ENCODE results near the gene KBTBD4. TPM values are rescaled to one million over a fixed set of nuclear protein-coding genes. Genes with fewer than 3 reads are reported as not detected.
"Not testable (repeated sequence)": the region's sequence is repeated elsewhere in the genome, so short reads cannot be mapped to it uniquely, and the experiment has no call there.

KBTBD4 gene
- total RNA-seq, 1 experiment from 2014 or later, result 22.1 TPM

- Histone ChIP-seq H3K36me3 (no peaks in the 10 kb centered on the region), H3K4me1 (peaks cover 4% of the 10 kb centered on the region; the same call in 1 of the 2 replicates), H3K4me3 (no peak overlapping the region), H3K27ac (no peak overlapping the region), H3K9me3 (replicated peaks) (no peaks in the 10 kb centered on the region), H3K27me3 (no peaks in the 10 kb centered on the region)
- no peak for DNase-seq
Measured at GRCh38 chr11:47558695-47559094, 20.1 kb downstream of the KBTBD4 start.

- not testable (repeated sequence) for H3K27ac ChIP-seq; H3K27me3 ChIP-seq; H3K36me3 ChIP-seq; H3K4me1 ChIP-seq; H3K4me3 ChIP-seq; DNase-seq; H3K9me3 ChIP-seq (replicated peaks)
Measured at GRCh38 chr11:47557004-47557403, 21.8 kb downstream of the KBTBD4 start.

- DNase-seq, result no peak
- peaks cover 13% of the 10 kb centered on the region for H3K4me1 ChIP-seq
- peaks cover 18% of the 10 kb centered on the region for H3K36me3 ChIP-seq
- H3K9me3 ChIP-seq (replicated peaks), result no peaks in the 10 kb centered on the region
- peak overlapping the region; percentile 15; the same call in 1 of the 2 replicates for H3K27ac ChIP-seq
- no peaks in the 10 kb centered on the region for H3K27me3 ChIP-seq
- H3K4me3 ChIP-seq, result peak overlapping the region; percentile 88
Measured at GRCh38 chr11:47553406-47553743, 25.4 kb downstream of the KBTBD4 start.

GRCh38 chr11:47552566-47553405 lies 26.0 kb downstream of the KBTBD4 start, which contains the start of gene CELF1:
TSS of gene CELF1 (minus strand) at chr11:47553132. CDS start at chr11:47499523, 53,609 bp downstream.
- H3K9me3 ChIP-seq (replicated peaks), result no peaks in the 10 kb centered on the region
- DNase-seq, result peak; percentile 94 to 96

GRCh38 chr11:47552056-47552565 lies 26.7 kb downstream of the KBTBD4 start:
- DNase-seq, result peak; percentile 45 to 48
- no peaks in the 10 kb centered on the region for H3K27me3 ChIP-seq
- peak overlapping the region; percentile 69 for H3K27ac ChIP-seq
- H3K9me3 ChIP-seq (replicated peaks), result no peaks in the 10 kb centered on the region
- H3K36me3 ChIP-seq, result peaks cover 25% of the 10 kb centered on the region
- H3K4me1 ChIP-seq, result peaks cover 13% of the 10 kb centered on the region
- peak overlapping the region; percentile 88 for H3K4me3 ChIP-seq

More at GRCh38 chr11:47552566-47553405, 26.0 kb downstream of the KBTBD4 start, which contains the start of gene CELF1:
- peak within 1 kb of the TSS; percentile 69 for H3K27ac ChIP-seq
- H3K4me3 ChIP-seq, result peak within 1 kb of the TSS; percentile 88
- H3K27me3 ChIP-seq, result no peaks in the 10 kb centered on the region
- H3K36me3 ChIP-seq, result peaks cover 23% of the 10 kb centered on the region
- H3K4me1 ChIP-seq, result peaks cover 13% of the 10 kb centered on the region

- Histone ChIP-seq H3K4me1 (peaks cover 13% of the 10 kb centered on the region), H3K9me3 (replicated peaks) (no peaks in the 10 kb centered on the region), H3K27ac (no peak overlapping the region), H3K4me3 (no peak overlapping the region; the same call in 1 of the 2 replicates), H3K36me3 (peaks cover 26% of the 10 kb centered on the region), H3K27me3 (no peaks in the 10 kb centered on the region)
- peak in 1 of 2 experiments; percentile 57 for DNase-seq
Measured at GRCh38 chr11:47551086-47551485, 27.7 kb downstream of the KBTBD4 start.

- Histone ChIP-seq H3K4me3 (no peak overlapping the region), H3K27ac (no peak overlapping the region), H3K9me3 (replicated peaks) (no peaks in the 10 kb centered on the region), H3K36me3 (peaks cover 26% of the 10 kb centered on the region), H3K4me1 (peaks cover 13% of the 10 kb centered on the region), H3K27me3 (no peaks in the 10 kb centered on the region)
- DNase-seq, result no peak
Measured at GRCh38 chr11:47550288-47551047, 28.3 kb downstream of the KBTBD4 start.

- H3K9me3 ChIP-seq (replicated peaks); H3K4me1 ChIP-seq; H3K4me3 ChIP-seq; H3K27me3 ChIP-seq; H3K27ac ChIP-seq; DNase-seq: not testable (repeated sequence)
- peaks cover 27% of the 10 kb centered on the region for H3K36me3 ChIP-seq
Measured at GRCh38 chr11:47546274-47546673, 32.5 kb downstream of the KBTBD4 start.

GRCh38 chr11:47545298-47545697 lies 33.5 kb downstream of the KBTBD4 start:
- Histone ChIP-seq H3K4me3 (no peak overlapping the region), H3K4me1 (no peaks in the 10 kb centered on the region), H3K27me3 (no peaks in the 10 kb centered on the region), H3K36me3 (peaks cover 22% of the 10 kb centered on the region), H3K27ac (no peak overlapping the region), H3K9me3 (replicated peaks) (no peaks in the 10 kb centered on the region)
- no peak for DNase-seq

GRCh38 chr11:47541070-47541469 lies 37.7 kb downstream of the KBTBD4 start:
- H3K4me3 ChIP-seq, result no peak overlapping the region
- peaks cover 7% of the 10 kb centered on the region; the same call in 1 of the 2 replicates for H3K36me3 ChIP-seq
- no peak overlapping the region for H3K27ac ChIP-seq
- H3K4me1 ChIP-seq, result no peaks in the 10 kb centered on the region
- H3K9me3 ChIP-seq (replicated peaks), result no peaks in the 10 kb centered on the region
- H3K27me3 ChIP-seq, result no peaks in the 10 kb centered on the region
- no peak for DNase-seq

- H3K4me3 ChIP-seq, result no peak overlapping the region
- H3K4me1 ChIP-seq, result no peaks in the 10 kb centered on the region
- no peak overlapping the region for H3K27ac ChIP-seq
- peaks cover 9% of the 10 kb centered on the region for H3K36me3 ChIP-seq
- no peaks in the 10 kb centered on the region for H3K27me3 ChIP-seq
- no peak for DNase-seq
- no peaks in the 10 kb centered on the region for H3K9me3 ChIP-seq (replicated peaks)
Measured at GRCh38 chr11:47539681-47540039, 39.1 kb downstream of the KBTBD4 start.

GRCh38 chr11:47538741-47539565 lies 39.8 kb downstream of the KBTBD4 start:
- Histone ChIP-seq H3K4me1 (no peaks in the 10 kb centered on the region; the same call in 1 of the 2 replicates), H3K9me3 (replicated peaks) (no peaks in the 10 kb centered on the region), H3K4me3 (no peak overlapping the region), H3K36me3 (peaks cover 9% of the 10 kb centered on the region), H3K27me3 (no peaks in the 10 kb centered on the region), H3K27ac (no peak overlapping the region)
- no peak for DNase-seq

- Histone ChIP-seq H3K9me3 (replicated peaks) (no peaks in the 10 kb centered on the region), H3K36me3 (peaks cover 9% of the 10 kb centered on the region), H3K27me3 (no peaks in the 10 kb centered on the region), H3K27ac (no peak overlapping the region), H3K4me3 (no peak overlapping the region), H3K4me1 (no peaks in the 10 kb centered on the region; the same call in 1 of the 2 replicates)
- no peak for DNase-seq
Measured at GRCh38 chr11:47536915-47537314, 41.9 kb downstream of the KBTBD4 start.

GRCh38 chr11:47534704-47535251 lies 44.0 kb downstream of the KBTBD4 start:
- Histone ChIP-seq H3K4me3 (no peak overlapping the region), H3K27me3 (no peaks in the 10 kb centered on the region), H3K9me3 (replicated peaks) (no peaks in the 10 kb centered on the region), H3K27ac (no peak overlapping the region), H3K4me1 (no peaks in the 10 kb centered on the region; the same call in 1 of the 2 replicates), H3K36me3 (peaks cover 6% of the 10 kb centered on the region)
- DNase-seq, result no peak
